ENCODE measurements around the gene TRIM72.
"Not testable (repeated sequence)": the region's sequence is repeated elsewhere in the genome, so short reads cannot be mapped to it uniquely, and the experiment has no call there.

Gene TRIM72, protein sequence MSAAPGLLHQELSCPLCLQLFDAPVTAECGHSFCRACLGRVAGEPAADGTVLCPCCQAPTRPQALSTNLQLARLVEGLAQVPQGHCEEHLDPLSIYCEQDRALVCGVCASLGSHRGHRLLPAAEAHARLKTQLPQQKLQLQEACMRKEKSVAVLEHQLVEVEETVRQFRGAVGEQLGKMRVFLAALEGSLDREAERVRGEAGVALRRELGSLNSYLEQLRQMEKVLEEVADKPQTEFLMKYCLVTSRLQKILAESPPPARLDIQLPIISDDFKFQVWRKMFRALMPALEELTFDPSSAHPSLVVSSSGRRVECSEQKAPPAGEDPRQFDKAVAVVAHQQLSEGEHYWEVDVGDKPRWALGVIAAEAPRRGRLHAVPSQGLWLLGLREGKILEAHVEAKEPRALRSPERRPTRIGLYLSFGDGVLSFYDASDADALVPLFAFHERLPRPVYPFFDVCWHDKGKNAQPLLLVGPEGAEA

GRCh38 chr16:31213877-31214707 lies at the start of gene TRIM72:
Gene TRIM72 (plus strand): TSS chr16:31214119. CDS start chr16:31214739, 620 bp downstream.
- no peak for DNase-seq (ENCODE audit: low read depth in 3 of 3, low spot score in 1 of 3)

GRCh38 chr16:31167315-31167714 lies 46.6 kb upstream of the TRIM72 start:
- no peak for DNase-seq (ENCODE audit: low read depth in 3 of 3, low spot score in 1 of 3)

DNA sequence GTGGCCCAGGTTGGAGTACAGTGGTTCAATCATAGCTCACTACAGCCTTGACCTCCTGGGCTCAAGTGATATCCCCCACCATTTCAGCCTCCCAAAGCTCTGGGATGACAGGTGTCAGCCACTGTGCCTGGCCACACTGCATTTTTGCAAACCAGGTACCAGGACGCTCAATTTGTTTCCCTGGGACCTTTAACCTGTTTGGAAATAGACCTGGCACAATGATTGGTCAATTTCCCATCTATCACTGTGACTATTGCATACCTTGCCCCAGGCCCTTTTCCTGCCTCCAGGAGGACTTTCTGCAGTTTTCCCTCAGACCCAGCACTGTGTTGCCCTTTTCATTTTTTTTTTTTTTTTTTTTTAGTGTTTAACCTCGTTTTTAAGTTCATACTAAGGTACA lies 45.1 kb upstream of the TRIM72 start:
- no peak for DNase-seq (ENCODE audit: low read depth in 3 of 3, low spot score in 1 of 3)

- not testable (repeated sequence) for DNase-seq (ENCODE audit: low read depth in 3 of 3, low spot score in 1 of 3)
These were observed 43.9 kb upstream of the TRIM72 start for GRCh38 chr16:31170048-31170447.

DNA sequence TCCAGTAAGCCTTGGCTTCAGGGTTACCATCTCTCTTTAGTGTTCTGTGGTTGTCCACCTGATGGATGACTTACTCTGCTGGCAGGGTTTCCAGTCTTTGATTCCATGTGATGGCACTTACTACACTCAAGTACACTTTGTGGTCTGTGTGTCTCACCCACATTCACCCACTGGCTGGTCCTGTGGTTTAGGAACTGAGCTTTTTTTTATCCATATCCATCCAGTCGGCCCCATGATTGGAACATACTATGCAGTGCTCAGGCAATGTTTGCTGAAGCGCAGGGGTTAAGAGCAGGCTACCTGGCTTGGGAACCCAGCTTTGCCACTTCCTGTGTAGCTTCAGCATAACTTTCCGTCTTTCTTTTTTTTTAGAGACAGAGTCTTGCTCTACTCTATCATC lies 36.8 kb upstream of the TRIM72 start:
- no peak for DNase-seq (ENCODE audit: low read depth in 3 of 3, low spot score in 1 of 3)

DNA sequence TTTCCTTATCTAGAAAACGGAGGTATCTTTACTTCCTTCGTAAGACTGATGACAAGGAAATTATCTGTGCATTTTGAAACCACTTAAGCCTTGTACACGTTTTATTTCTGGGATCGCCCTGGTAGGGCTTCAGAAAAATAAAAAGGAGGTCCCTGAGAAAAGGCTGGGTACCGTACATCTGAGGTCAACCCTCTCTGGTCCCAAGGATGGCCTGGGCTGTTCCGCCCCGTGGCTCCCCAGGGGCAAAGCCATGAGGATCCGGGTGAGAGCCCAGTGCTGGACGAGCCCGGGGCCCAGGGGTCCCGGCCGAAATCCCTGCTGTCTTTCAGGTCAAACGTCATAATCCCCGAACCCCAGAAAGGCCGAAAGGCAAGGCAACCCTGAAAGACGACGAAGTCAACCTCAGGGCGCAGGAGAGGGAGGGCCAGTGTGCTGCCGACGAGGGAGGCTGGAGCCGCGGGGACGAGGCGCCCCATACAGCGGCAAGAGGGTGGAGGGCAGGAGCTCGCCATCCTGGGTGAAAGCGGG lies 34.6 kb upstream of the TRIM72 start:
- DNase-seq (ENCODE audit: low read depth in 3 of 3, low spot score in 1 of 3) = no peak

DNA sequence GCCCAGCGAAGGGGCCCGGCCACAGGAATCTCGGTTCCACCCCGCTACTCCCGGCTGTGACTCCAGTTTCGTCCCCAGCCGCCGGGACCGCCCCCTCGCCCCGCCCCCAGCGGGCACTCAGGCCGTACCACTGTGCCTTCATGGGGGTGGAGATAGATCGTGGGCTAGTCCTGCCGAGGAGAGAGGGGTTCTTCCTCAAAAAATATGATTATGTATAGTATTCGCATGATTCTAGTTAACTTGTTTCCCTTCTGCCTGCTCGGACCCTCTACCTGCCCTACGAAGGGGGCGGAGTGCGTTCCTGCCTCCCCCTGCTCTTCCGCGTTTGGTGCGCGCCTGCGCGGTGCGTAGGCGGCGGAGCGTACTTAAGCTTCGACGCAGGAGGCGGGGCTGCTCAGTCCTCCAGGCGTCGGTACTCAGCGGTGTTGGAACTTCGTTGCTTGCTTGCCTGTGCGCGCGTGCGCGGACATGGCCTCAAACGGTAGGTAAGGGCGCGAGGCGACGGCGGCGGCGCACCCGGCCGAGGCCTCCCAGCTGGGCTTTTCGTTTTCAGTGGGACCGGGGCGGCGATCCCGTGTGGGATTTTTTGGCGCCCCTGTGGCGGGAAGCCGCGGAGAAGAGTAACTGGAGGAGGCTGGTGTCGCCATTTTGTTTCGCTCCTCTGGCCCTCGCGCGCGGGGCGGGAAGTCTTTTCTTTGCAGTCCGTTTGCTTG lies 34.0 kb upstream of the TRIM72 start, which contains the start of gene FUS:
TSS of gene FUS (plus strand) at position 393 of the 713 bp plus-strand sequence. CDS start at position 469, 76 bp downstream.
- DNase-seq (ENCODE audit: low read depth in 3 of 3, low spot score in 1 of 3) = peak; percentile 82 to 91 (median 90)

GRCh38 chr16:31181102-31181830 lies 32.7 kb upstream of the TRIM72 start:
- DNase-seq (ENCODE audit: low read depth in 3 of 3, low spot score in 1 of 3) = no peak

DNA sequence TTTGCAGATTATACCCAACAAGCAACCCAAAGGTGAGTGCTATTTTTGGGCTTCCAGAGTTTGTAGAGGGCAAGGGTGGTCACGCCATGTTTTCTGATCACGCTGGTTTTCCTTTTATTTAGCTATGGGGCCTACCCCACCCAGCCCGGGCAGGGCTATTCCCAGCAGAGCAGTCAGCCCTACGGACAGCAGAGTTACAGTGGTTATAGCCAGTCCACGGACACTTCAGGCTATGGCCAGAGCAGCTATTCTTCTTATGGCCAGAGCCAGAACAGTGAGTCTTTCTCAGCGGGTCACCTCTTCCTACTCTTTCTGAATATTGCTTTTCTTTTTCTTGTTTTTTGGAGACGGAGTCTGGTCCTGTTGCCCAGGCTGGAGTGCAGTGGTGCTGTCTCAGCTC lies 31.5 kb upstream of the TRIM72 start:
- no peak for DNase-seq (ENCODE audit: low read depth in 3 of 3, low spot score in 1 of 3)

DNA sequence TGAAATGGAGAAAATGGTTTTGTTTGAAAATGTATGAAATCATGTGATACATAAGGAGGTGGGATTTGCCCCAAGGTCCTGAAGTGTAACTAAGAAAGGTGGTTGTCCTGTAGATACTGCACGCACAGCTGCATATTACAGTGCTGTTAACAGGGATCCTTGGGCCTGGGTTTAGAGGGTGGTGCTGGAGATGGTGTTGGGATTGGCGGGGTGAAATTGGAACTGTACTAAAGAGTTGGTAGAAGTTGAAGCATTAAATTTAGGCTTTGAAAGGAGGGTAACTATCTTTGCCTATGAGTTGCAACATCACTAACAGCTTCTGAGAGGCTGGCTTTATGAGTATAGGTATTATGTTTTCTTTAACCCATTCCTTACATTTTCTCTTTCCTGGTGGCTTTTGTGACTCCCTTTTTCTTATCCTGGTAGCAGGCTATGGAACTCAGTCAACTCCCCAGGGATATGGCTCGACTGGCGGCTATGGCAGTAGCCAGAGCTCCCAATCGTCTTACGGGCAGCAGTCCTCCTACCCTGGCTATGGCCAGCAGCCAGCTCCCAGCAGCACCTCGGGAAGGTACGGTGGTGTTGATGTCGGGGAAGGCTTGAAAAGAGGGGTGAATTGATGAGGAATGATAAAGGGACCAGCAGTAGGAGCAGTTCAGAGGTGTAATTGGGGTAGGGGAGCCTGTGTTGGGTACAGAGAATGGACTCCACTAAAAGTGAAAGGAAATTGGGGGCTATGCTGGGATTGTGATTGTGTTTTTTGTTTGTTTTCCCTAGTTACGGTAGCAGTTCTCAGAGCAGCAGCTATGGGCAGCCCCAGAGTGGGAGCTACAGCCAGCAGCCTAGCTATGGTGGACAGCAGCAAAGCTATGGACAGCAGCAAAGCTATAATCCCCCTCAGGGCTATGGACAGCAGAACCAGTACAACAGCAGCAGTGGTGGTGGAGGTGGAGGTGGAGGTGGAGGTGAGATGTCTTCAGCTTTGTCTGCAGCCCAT lies 30.2 kb upstream of the TRIM72 start:
- DNase-seq (ENCODE audit: low read depth in 3 of 3, low spot score in 1 of 3) = no peak

GRCh38 chr16:31184888-31185287 lies 29.0 kb upstream of the TRIM72 start:
- no peak for DNase-seq (ENCODE audit: low read depth in 3 of 3, low spot score in 1 of 3)

DNA sequence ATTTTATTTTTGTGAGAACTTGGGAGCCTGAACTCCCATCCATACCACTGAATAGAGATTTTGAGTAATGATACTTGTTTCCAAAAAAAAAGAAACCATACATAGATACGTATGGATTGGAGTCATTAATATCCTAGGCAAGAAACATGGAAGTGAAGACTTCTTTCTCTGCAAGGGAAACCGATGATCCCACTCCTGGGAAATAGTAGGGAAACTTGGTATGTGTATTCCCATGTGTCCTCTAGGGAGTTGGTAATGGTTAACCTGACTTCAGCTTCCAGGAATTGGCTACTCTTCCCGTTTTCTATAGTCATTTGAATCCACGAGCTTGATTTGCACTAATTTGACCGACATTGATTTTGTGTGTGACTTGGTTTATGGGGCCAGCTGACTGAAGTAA lies 28.6 kb upstream of the TRIM72 start:
- DNase-seq (ENCODE audit: low read depth in 3 of 3, low spot score in 1 of 3) = no peak

GRCh38 chr16:31186176-31186575 lies 27.7 kb upstream of the TRIM72 start:
- DNase-seq (ENCODE audit: low read depth in 3 of 3, low spot score in 1 of 3) = no peak

DNA sequence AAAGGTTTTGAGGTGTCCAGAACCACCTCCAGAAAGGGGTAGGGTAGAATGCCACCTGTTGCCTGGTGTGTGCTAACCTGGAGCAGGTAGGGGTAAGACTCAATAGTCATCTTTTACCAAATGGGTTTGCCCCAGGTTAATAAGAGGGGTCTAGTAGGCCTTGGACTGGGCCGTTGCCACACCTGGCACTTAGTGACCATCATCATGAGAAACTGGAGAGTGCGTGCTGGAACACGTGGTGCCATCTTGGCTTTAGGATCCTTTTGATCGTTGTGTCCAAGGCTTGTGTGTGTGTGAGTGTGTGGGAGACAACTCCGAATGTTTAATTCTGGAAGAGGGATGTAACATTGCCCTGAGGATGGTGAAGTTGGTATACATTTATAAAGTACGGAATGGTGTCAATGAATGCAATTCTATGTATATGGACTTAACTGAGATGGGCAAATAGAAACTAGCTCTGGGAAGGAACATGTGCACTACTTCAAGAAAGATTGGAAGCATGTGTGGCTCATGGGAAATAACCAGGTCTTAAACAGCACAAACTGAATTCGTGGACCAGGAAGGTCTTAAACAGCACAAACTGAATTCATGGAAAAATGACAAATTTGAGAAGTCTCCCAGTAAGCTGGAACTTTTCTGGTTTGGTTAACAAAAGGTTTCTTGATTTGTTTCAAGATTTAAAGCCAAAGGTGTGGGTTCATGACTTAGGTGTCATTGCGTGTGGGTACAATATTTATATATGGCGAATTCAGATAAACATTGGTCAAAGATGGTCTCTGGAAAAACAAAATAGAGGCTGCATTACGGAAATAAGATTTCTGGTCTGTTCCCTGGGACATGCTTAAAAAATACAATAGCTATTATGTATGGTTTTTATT lies 26.8 kb upstream of the TRIM72 start:
- DNase-seq (ENCODE audit: low read depth in 3 of 3, low spot score in 1 of 3) = no peak

- DNase-seq (ENCODE audit: low read depth in 3 of 3, low spot score in 1 of 3) = no peak
These were observed 26.1 kb upstream of the TRIM72 start for GRCh38 chr16:31187808-31188189.

DNA sequence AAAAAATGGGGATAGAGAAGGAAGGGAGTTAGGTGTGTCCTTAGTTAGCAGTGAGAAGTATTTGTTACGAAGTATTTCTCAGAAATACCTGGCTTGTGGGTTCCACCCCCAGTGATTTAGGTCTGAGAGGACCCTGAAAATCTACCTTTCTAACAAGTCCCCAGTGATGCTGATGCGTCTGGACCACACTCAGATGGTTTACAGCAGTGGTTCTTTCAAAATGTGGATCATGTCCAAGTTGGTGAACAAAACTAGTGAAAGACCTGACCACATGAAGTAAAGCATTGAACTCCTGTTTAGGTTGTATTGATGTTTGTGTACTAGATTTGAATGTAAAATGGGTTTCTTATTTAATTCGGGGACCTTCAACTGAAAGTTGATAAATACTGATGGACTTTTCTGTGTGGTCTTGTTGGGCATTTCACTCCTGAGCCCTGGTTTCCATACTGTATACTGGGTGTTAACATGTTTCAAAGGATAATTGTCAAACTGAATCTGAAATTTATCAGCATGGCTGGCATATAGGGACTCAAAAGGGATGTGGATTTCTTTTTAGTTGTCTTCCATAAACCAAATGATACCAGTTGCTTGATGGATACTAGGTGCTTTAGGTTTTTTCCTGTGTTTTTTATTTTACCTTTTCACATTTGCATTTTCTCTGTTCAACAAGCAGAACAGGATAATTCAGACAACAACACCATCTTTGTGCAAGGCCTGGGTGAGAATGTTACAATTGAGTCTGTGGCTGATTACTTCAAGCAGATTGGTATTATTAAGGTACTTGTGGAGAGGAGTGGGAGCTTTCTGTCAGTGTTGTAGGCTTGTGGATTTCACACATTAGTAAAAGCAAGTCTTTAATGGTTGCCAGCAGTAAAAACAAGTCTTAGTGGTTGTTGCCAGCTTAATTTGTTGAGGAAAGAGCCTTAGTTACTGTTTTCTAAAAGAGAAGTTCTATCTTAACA lies 25.2 kb upstream of the TRIM72 start:
- no peak for DNase-seq (ENCODE audit: low read depth in 3 of 3, low spot score in 1 of 3)

DNA sequence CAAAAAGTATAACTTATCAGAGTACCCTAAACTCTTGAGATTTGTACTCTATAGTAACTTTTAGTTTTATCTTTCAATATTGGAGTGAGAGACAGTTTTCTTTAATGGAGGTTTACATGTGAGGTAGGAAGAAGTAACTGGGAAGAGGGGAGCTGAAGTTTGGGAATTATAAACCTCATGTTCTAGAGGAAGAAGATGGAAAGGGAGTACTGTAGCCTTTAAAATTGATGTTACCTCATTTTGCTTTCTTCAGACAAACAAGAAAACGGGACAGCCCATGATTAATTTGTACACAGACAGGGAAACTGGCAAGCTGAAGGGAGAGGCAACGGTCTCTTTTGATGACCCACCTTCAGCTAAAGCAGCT lies 24.5 kb upstream of the TRIM72 start:
- DNase-seq (ENCODE audit: low read depth in 3 of 3, low spot score in 1 of 3) = no peak

Data from stimulated activated CD4-positive, alpha-beta T cell treated with anti-CD3 and anti-CD28 coated beads, TNF-alpha, amount 100 ng/mL, for 1 hour (primary cell).